ENCODE data around the gene KRT37.

The KRT37 gene

DNA sequence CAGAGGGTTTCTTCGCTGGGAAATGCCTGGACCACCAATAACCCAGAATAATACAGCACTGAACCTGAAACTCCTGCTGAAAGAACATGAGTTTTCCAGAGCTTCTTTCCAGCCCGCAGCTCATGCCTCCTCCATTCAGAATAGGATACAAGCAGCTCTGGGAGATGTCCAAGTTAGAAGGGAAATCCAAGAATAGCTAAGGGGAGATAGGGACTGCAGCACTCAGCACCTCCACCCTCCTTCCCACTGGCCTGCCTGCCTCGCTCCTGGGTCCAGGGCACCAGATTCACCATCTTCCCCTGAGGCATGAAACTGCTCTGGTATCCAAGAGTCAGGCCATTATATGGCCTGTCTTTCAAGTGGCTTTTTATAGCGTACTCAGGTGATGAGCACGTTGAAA, 31.1 kb downstream of the KRT37 start:
- DNase-seq = no peak
- H3K27me3 ChIP-seq (replicated peaks in 2 of 5; ENCODE audit: control insufficient read depth in 4 of 5, insufficient read depth in 5 of 5, low read length in 4 of 5) = peaks cover 0 to 12% (median 2%) of the 10 kb centered on the region in 5 experiments
- no peak overlapping the region for H3K4me3 ChIP-seq (ENCODE audit: control insufficient read depth in 1 of 7, extremely low read depth in 1 of 7, insufficient read depth in 4 of 7, low read depth in 2 of 7, low read length in 6 of 7)
- H3K9me3 ChIP-seq (ENCODE audit: control extremely low read depth in 1 of 5, control insufficient read depth in 4 of 5, insufficient read depth in 2 of 5, low read depth in 1 of 5, low read length in 4 of 5) = no peaks in the 10 kb centered on the region
- ChIA-PET POLR2A (no interaction called here), CTCF (no interaction called here)
- 93% methylated on average over 3 of the region's 5 CpGs for WGBS (ENCODE audit: insufficient coverage)
- H3K36me3 ChIP-seq (ENCODE audit: control insufficient read depth in 4 of 4, insufficient read depth in 4 of 4, low read length in 3 of 4) = no peaks in the 10 kb centered on the region
- H3K4me1 ChIP-seq (ENCODE audit: control extremely low read depth in 1 of 4, control insufficient read depth in 4 of 4, insufficient read depth in 4 of 4, low read length in 3 of 4) = no peaks in the 10 kb centered on the region
- H3K27ac ChIP-seq (ENCODE audit: insufficient read depth in 1 of 2, low read depth in 1 of 2, low read length in 2 of 2, poor library complexity in 1 of 2, severe bottlenecking in 2 of 2) = no peak overlapping the region

GRCh38 chr17:41392278-41392677, 32.1 kb downstream of the KRT37 start:
- Histone ChIP-seq H3K4me3 (ENCODE audit: control insufficient read depth in 1 of 7, extremely low read depth in 1 of 7, insufficient read depth in 4 of 7, low read depth in 2 of 7, low read length in 6 of 7) (no peak overlapping the region), H3K27ac (ENCODE audit: insufficient read depth in 1 of 2, low read depth in 1 of 2, low read length in 2 of 2, poor library complexity in 1 of 2, severe bottlenecking in 2 of 2) (no peak overlapping the region), H3K27me3 (replicated peaks in 2 of 5; ENCODE audit: control insufficient read depth in 4 of 5, insufficient read depth in 5 of 5, low read length in 4 of 5) (peaks cover 0 to 12% (median 0%) of the 10 kb centered on the region in 5 experiments), H3K9me3 (ENCODE audit: control extremely low read depth in 1 of 5, control insufficient read depth in 4 of 5, insufficient read depth in 2 of 5, low read depth in 1 of 5, low read length in 4 of 5) (peaks cover 0 to 6% (median 3%) of the 10 kb centered on the region in 5 experiments), H3K4me1 (ENCODE audit: control extremely low read depth in 1 of 4, control insufficient read depth in 4 of 4, insufficient read depth in 4 of 4, low read length in 3 of 4) (no peaks in the 10 kb centered on the region), H3K36me3 (ENCODE audit: control insufficient read depth in 4 of 4, insufficient read depth in 4 of 4, low read length in 3 of 4) (no peaks in the 10 kb centered on the region)
- no CpG with 5 or more reads among the region's 1 CpG for WGBS (ENCODE audit: insufficient coverage)
- DNase-seq = no peak
- ChIA-PET POLR2A (no interaction called here), CTCF (no interaction called here)

GRCh38 chr17:41391535-41391934, 32.9 kb downstream of the KRT37 start:
- H3K36me3 ChIP-seq (ENCODE audit: control insufficient read depth in 4 of 4, insufficient read depth in 4 of 4, low read length in 3 of 4) = no peaks in the 10 kb centered on the region
- CTCF ChIA-PET = no interaction called here
- no peak overlapping the region for H3K4me3 ChIP-seq (ENCODE audit: control insufficient read depth in 1 of 7, extremely low read depth in 1 of 7, insufficient read depth in 4 of 7, low read depth in 2 of 7, low read length in 6 of 7)
- POLR2A ChIA-PET = no interaction called here
- WGBS (ENCODE audit: insufficient coverage) = no CpG with 5 or more reads among the region's 2 CpGs
- no peaks in the 10 kb centered on the region for H3K4me1 ChIP-seq (ENCODE audit: control extremely low read depth in 1 of 4, control insufficient read depth in 4 of 4, insufficient read depth in 4 of 4, low read length in 3 of 4)
- H3K27ac ChIP-seq (ENCODE audit: insufficient read depth in 1 of 2, low read depth in 1 of 2, low read length in 2 of 2, poor library complexity in 1 of 2, severe bottlenecking in 2 of 2) = no peak overlapping the region
- peaks cover 0 to 12% (median 0%) of the 10 kb centered on the region in 5 experiments for H3K27me3 ChIP-seq (replicated peaks in 2 of 5; ENCODE audit: control insufficient read depth in 4 of 5, insufficient read depth in 5 of 5, low read length in 4 of 5)
- H3K9me3 ChIP-seq (ENCODE audit: control extremely low read depth in 1 of 5, control insufficient read depth in 4 of 5, insufficient read depth in 2 of 5, low read depth in 1 of 5, low read length in 4 of 5) = peaks cover 0 to 10% (median 3%) of the 10 kb centered on the region in 5 experiments
- no peak for DNase-seq

DNA sequence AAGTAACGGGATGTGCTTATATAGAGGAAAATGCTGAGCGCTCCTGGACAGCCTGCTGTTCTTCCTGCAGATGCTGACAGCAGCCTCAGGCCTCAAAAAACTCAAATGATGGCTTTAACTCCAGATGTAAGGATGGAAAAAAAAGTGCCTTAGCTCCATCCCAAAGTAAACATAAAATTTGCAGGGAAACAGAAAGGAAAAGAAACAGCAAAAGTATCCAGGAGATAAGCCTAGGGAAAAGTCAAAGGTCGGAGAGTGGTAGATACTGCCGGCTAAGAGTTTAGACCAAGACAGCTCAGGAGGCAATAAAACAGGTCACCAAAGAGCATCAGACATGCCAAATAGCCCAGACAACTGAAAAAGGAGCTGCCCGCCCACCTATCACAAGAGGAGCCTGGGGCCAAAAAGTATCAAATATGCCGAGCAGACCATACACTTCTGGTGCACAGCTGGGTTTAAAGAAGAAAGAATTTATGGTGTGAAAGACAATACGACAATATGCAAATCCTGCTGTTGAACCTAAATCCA, 33.9 kb downstream of the KRT37 start:
- 69% methylated on average over 5 of the region's 7 CpGs for WGBS (ENCODE audit: insufficient coverage)
- Histone ChIP-seq H3K27ac (ENCODE audit: insufficient read depth in 1 of 2, low read depth in 1 of 2, low read length in 2 of 2, poor library complexity in 1 of 2, severe bottlenecking in 2 of 2) (no peak overlapping the region), H3K36me3 (ENCODE audit: control insufficient read depth in 4 of 4, insufficient read depth in 4 of 4, low read length in 3 of 4) (no peaks in the 10 kb centered on the region), H3K9me3 (ENCODE audit: control extremely low read depth in 1 of 5, control insufficient read depth in 4 of 5, insufficient read depth in 2 of 5, low read depth in 1 of 5, low read length in 4 of 5) (peaks cover 0 to 16% (median 3%) of the 10 kb centered on the region in 5 experiments), H3K4me1 (ENCODE audit: control extremely low read depth in 1 of 4, control insufficient read depth in 4 of 4, insufficient read depth in 4 of 4, low read length in 3 of 4) (no peaks in the 10 kb centered on the region), H3K4me3 (ENCODE audit: control insufficient read depth in 1 of 7, extremely low read depth in 1 of 7, insufficient read depth in 4 of 7, low read depth in 2 of 7, low read length in 6 of 7) (no peak overlapping the region), H3K27me3 (replicated peaks in 2 of 5; ENCODE audit: control insufficient read depth in 4 of 5, insufficient read depth in 5 of 5, low read length in 4 of 5) (peaks cover 0 to 9% (median 0%) of the 10 kb centered on the region in 5 experiments)
- no peak for DNase-seq
- CTCF ChIA-PET = no interaction called here
- POLR2A ChIA-PET = no interaction called here

DNA sequence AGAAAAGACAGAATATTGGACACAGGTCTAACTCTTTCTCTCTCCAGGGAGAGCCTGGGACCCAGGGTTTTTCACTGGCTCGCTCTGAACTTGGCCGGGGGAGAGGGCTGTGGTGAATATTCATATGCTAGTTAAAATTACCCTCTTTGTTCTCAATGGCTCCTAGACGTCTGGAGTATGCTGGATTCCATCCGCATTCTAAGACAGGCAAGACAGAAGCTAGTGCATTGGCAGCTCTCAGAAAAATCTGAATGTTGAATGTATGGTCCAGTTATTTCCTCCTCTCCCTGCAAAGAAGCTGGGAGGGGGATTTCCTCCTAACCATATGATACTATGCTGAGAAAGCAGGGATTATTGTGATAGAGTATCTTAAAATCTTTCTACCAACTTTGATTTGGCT, 36.7 kb downstream of the KRT37 start:
- Histone ChIP-seq H3K4me1 (ENCODE audit: control extremely low read depth in 1 of 4, control insufficient read depth in 4 of 4, insufficient read depth in 4 of 4, low read length in 3 of 4) (no peaks in the 10 kb centered on the region), H3K4me3 (ENCODE audit: control insufficient read depth in 1 of 7, extremely low read depth in 1 of 7, insufficient read depth in 4 of 7, low read depth in 2 of 7, low read length in 6 of 7) (no peak overlapping the region), H3K27ac (ENCODE audit: insufficient read depth in 1 of 2, low read depth in 1 of 2, low read length in 2 of 2, poor library complexity in 1 of 2, severe bottlenecking in 2 of 2) (no peak overlapping the region), H3K36me3 (ENCODE audit: control insufficient read depth in 4 of 4, insufficient read depth in 4 of 4, low read length in 3 of 4) (no peaks in the 10 kb centered on the region), H3K27me3 (replicated peaks in 2 of 5; ENCODE audit: control insufficient read depth in 4 of 5, insufficient read depth in 5 of 5, low read length in 4 of 5) (peaks cover 0 to 9% (median 2%) of the 10 kb centered on the region in 5 experiments), H3K9me3 (ENCODE audit: control extremely low read depth in 1 of 5, control insufficient read depth in 4 of 5, insufficient read depth in 2 of 5, low read depth in 1 of 5, low read length in 4 of 5) (peaks cover 0 to 16% (median 3%) of the 10 kb centered on the region in 5 experiments)
- ChIA-PET POLR2A (interaction anchor here (0.6 kb wide), 1 partner anchor 47 kb away, joined by 3 read pairs; no protein-coding TSS in a partner anchor), CTCF (no interaction called here)
- no peak for DNase-seq
- no CpG with 5 or more reads among the region's 4 CpGs for WGBS (ENCODE audit: insufficient coverage)

- POLR2A ChIA-PET = no interaction called here
- no peak overlapping the region for H3K4me3 ChIP-seq (ENCODE audit: control insufficient read depth in 1 of 7, extremely low read depth in 1 of 7, insufficient read depth in 4 of 7, low read depth in 2 of 7, low read length in 6 of 7)
- H3K27ac ChIP-seq (ENCODE audit: insufficient read depth in 1 of 2, low read depth in 1 of 2, low read length in 2 of 2, poor library complexity in 1 of 2, severe bottlenecking in 2 of 2) = no peak overlapping the region
- peaks cover 0 to 4% (median 2%) of the 10 kb centered on the region in 5 experiments for H3K27me3 ChIP-seq (replicated peaks in 2 of 5; ENCODE audit: control insufficient read depth in 4 of 5, insufficient read depth in 5 of 5, low read length in 4 of 5)
- H3K36me3 ChIP-seq (ENCODE audit: control insufficient read depth in 4 of 4, insufficient read depth in 4 of 4, low read length in 3 of 4) = no peaks in the 10 kb centered on the region
- H3K4me1 ChIP-seq (ENCODE audit: control extremely low read depth in 1 of 4, control insufficient read depth in 4 of 4, insufficient read depth in 4 of 4, low read length in 3 of 4) = no peaks in the 10 kb centered on the region
- no peak for DNase-seq
- peaks cover 0 to 16% (median 3%) of the 10 kb centered on the region in 5 experiments for H3K9me3 ChIP-seq (ENCODE audit: control extremely low read depth in 1 of 5, control insufficient read depth in 4 of 5, insufficient read depth in 2 of 5, low read depth in 1 of 5, low read length in 4 of 5)
- CTCF ChIA-PET = no interaction called here
- WGBS (ENCODE audit: insufficient coverage) = no CpG with 5 or more reads among the region's 1 CpG
Observed at GRCh38 chr17:41386227-41386626, 38.2 kb downstream of the KRT37 start.

DNA sequence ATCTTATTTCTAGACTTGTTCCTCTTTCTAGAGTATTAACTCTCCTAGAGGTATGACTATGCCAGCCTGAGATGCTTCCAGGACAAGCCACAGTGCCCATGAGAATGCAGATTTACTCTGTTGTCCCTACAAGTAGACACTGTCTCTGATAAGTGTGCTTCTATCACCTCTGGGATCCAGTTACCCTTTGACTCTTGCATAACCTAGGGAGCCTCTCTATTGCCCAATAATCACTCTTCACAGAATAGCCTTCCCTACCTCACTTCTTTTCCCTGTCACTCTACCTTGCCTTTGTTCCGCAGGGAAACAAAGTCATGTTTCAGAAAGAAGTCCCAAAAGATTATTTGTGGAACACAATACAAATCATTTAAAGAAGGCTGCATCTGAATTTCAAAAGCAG, 40.7 kb downstream of the KRT37 start:
- POLR2A ChIA-PET = no interaction called here
- WGBS (ENCODE audit: insufficient coverage) = 100% methylated on average over 1 of the region's 1 CpG

More for the DNA sequence above, 40.7 kb downstream of the KRT37 start:
- no peaks in the 10 kb centered on the region for H3K4me1 ChIP-seq (ENCODE audit: control extremely low read depth in 1 of 4, control insufficient read depth in 4 of 4, insufficient read depth in 4 of 4, low read length in 3 of 4)
- H3K9me3 ChIP-seq (ENCODE audit: control extremely low read depth in 1 of 5, control insufficient read depth in 4 of 5, insufficient read depth in 2 of 5, low read depth in 1 of 5, low read length in 4 of 5) = peaks cover 0 to 16% (median 3%) of the 10 kb centered on the region in 5 experiments
- H3K27me3 ChIP-seq (replicated peaks in 2 of 5; ENCODE audit: control insufficient read depth in 4 of 5, insufficient read depth in 5 of 5, low read length in 4 of 5) = peaks cover 0 to 5% (median 0%) of the 10 kb centered on the region in 5 experiments
- CTCF ChIA-PET = no interaction called here
- no peaks in the 10 kb centered on the region for H3K36me3 ChIP-seq (ENCODE audit: control insufficient read depth in 4 of 4, insufficient read depth in 4 of 4, low read length in 3 of 4)
- H3K4me3 ChIP-seq (ENCODE audit: control insufficient read depth in 1 of 7, extremely low read depth in 1 of 7, insufficient read depth in 4 of 7, low read depth in 2 of 7, low read length in 6 of 7) = no peak overlapping the region
- no peak for DNase-seq
- H3K27ac ChIP-seq (ENCODE audit: insufficient read depth in 1 of 2, low read depth in 1 of 2, low read length in 2 of 2, poor library complexity in 1 of 2, severe bottlenecking in 2 of 2) = no peak overlapping the region
